ENCODE results near the gene PDLIM7.

The PDLIM7 gene

DNA sequence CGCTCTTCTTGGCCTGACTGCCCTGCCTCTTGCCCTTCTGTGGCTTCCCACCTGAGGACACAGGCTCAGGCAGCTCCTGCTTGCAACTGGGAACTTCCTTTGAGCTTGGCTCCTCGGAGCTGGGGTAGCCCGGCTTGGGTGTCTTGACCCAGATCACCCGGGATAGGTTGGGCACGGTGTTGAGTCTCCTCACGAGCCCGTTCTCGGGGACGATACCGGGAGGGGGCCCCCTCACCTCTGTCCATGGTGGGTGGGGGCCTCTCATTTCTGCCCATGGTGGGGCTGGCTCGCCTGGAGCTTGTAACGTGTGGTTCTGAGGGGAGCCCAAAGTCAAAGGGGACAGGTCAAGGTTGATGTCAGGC is 27.1 kb upstream of the PDLIM7 start:
- DNase-seq = no peak

DNA sequence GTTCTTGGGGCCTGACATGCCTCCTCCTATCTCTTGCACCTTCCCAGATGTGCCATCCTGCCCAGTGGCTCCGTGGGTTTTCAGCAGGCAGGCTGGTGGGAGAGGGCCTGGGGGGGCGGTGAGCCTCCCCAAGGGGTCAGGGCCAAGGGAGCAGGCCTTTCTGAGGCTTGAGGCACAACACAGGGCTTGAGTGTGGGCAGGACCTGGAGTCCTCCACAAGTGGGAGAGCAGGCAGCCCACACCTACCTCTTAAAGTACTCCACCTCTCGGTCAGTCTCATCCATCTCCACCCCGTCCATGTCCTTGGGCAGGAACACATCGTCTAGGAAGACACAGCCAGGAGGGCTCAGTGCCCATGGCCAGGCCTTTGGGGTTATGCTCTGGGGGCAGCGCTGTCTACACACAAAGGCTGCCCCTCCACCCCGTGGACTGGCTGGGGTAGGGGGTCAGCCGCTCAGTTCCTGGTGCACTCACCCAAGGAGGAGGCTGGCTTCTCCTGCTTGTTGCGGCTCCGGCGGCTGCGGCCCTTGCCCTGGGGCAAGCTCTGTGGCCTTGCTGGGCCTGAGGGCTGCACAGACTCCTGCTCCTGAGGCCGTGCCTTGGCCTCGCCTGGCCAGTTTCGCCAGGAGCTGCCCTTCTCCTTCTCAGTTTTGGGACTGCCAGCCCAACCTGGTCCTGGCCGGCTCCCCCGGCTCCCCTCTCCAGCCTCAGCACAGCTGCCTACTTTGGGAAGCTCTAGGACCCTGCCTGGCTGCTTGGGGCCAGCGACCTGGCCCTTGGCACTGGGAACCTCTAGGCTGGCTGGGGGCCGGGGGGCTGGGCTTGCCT is 26.5 kb upstream of the PDLIM7 start:
- no peak for DNase-seq

DNA sequence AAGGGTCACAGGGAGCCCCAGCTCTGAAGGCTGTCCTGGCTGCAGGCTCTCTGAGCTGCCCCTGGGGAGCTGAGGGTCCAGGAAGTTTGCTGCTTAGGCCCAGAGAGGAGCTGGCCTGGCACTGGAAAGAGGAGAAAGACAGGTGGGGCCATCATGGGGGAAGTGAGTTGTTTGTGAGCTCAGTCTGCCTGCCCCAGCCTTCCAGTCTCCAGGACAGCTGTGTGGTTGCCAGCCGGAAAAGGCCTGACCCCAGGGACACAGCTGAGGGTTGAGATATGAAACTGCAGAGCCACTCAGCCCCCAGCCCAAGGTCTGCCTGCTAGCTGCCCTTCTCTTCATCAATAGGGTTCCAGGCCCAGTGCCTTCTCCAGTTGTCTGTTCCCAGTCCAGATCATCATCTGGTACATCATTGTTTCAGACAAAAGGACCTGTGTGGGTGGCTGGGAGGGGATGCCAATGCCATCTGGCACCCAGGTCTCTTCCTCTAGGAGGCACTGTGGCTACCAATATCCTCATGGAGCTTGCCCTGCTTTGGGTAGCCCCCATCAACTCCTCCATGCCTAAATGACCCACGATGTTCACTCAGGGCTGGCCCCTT is 23.6 kb upstream of the PDLIM7 start:
- no peak for DNase-seq

DNA sequence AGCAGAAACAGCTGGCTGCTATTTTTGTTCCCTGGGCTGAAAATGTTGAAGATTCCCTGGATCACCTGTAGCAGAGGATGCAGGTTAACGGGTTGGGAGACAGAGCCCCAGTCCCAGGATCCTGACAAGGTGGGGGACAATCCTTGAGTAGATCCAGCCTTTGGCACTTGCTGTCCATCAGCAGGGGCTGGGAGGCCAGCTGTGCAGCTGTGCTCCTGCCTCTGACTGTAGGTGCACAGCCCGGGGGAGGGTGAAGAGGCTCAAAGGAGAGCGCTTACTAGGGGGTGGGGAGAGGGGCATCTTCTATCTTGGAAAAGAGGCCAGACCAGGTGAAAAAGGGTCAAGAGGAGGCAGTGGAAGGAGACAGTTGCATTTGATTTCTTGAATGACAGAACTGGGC is 22.9 kb upstream of the PDLIM7 start:
- DNase-seq = no peak

DNA sequence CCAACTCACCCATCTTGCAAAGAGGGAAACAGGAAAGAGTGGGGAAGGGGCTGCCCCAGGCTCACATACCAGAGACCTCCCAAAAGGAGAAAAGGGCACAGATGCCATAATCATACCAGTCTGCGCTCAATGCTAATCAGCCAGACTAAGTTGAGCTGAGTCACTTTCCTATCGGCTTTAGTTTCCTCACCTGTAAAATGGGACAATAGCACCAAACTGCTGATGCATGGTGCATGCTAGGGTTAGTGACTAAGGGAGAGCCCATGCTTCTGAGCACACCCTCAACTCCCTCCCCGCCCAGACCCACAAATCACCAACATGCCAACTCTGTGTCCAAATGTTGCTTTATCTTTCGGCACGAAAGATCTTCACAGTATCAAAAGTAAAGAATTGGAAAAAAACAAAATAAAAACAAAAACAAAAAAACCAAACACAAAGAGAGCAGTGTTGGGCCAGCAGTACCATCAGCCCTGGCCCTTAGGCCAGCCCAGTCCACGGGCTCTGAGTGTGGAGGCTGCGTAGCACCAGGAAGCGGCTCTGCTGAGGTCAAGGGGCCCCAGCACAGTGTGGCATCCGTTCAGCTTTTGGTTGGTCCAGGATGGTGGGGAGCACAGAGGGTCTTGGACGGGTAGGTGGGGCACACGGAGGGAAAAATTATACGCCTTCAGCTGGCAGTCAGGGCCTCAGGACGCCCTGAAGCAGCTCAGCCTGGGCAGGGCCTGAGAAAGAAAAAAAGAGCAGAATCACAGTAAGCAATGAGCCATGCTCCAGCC is 22.2 kb upstream of the PDLIM7 start:
- no peak for DNase-seq

DNA sequence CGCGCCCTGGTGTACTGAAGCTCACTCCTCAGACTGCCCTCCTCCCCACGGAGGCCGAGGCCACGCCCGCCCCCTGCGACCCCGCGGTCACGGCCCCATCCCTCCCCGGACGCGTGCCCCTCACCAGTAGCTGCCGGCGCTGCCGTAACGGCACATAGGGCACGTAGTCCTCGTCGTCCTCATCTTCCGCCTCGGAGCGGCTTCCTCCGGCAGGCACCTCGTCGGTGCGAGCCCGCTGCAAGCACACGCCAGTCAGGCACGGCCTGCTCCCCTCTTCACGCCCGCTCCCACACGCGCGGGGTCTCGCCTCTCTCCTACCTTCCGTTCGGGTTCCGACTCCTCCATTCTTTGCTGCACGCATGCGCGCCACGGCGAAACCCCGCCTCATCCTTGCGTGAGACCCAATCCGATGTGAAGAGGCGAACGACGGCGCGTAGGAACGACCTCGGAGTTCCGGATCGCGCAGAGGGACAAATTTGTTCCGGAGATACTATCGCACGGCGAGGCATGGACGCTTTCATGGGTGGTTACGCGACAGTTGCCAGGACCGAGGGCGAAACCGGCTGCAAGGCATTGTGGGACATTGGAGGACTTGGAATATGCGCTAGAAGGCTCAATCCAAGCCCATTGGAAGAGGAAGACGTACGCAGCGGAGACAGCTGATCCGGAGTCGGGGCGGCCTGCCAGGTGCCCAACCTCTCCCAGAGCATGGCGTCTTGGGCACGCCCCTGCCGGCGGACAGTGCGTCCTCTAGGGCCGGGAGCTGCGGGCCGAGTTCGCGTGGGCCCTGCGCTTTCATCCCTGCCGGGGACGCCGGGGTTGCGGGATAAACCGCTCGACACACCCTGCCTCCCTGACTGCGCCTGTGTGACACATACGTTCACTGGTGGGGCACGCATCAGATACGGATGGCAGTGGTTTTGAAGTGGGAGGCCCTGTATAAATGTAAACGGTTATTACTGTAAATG is 19.5 kb upstream of the PDLIM7 start, which contains the start of gene DDX41:
DDX41 (minus strand) TSS at position 361 of the 968 bp plus-strand sequence; CDS start at position 345, 16 bp downstream.
- DNase-seq = peak; percentile 97

DNA sequence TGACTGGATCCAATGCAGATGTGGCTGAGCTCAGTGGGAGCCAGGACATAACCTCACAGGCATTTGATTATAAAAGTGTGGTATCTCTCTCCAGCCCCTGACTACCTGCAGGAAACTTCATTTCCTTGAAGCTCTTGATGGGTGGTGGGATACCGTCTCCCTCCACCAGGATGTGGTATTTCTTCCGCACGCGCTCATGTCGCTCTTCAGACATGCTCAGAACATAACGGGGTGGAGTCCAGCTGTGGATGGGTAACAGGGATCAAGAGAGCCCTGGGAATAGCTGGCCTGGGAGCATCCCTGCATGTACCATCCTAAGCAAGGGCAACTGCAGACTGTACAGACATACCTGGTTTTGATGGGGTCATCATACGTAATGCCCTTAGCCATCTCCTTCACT is 18.2 kb upstream of the PDLIM7 start:
- no peak for DNase-seq

DNA sequence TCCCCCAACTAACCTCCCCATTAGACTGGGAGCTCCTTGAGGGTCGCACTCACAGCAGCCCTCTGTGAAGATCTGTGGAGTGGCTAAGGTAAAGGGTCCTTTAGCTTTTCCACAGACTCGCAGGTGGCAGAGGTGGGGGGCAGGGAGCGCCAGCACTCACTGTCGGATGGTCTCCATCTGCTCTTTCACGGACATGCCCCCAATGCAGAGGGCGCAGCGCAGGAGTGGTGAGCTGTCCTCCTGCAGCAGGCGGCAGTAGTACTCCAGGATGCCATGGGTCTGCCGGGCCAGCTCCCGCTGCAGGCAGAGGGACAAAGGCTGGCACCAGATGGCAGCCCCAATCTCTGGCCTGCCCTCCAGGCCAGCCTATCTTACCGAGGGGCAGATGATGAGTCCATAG is 17.1 kb upstream of the PDLIM7 start:
- no peak for DNase-seq

DNA sequence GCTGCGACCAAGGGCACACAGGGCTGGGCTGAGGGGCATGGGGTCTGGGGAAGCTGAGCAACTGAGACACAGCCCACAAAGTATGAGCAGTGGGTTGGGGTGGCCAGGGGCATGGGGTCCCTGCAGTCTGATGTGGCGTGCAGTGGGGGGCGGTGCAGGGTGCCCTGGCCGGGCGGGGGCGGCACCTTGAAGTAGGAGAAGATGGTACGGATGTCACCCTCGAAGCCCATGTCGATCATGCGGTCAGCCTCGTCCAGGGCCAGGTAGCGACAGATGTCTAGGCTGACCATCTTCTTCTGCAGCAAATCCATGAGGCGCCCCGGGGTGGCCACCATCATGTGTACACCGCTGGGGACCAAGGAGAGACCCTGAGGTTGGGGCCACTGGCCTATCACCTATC is 16.1 kb upstream of the PDLIM7 start:
- DNase-seq = no peak

DNA sequence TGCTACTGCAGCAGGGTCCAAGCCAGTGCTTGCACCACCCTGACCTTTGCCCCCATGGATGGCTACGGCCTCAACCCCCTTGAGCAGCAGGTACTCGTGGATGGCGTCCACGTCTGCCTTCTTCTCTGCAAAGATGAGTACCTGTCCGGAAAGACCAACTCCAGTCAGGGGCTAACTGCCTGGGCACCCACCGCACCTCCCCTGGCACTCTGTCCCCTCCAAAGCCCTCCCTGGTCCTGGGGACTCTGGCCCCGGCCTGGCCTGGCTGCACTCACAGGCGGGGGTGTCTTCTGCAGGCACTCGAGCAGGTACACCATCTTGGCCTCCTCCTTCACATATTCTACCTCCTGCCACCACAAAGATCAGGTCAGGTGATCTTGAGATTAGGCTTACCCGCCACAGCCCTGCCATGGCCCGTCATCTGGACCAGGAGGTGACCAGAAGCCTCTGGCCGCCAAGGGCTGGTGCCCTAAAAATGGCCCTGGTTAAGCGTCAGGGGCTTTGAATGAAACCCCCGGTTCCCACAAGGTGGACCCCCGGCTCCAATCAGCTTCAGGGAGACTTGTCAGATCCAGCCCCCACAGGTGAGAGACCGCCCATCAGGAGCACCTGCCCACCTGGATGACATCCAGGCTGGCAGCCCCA is 15.5 kb upstream of the PDLIM7 start:
- DNase-seq = no peak

DNA sequence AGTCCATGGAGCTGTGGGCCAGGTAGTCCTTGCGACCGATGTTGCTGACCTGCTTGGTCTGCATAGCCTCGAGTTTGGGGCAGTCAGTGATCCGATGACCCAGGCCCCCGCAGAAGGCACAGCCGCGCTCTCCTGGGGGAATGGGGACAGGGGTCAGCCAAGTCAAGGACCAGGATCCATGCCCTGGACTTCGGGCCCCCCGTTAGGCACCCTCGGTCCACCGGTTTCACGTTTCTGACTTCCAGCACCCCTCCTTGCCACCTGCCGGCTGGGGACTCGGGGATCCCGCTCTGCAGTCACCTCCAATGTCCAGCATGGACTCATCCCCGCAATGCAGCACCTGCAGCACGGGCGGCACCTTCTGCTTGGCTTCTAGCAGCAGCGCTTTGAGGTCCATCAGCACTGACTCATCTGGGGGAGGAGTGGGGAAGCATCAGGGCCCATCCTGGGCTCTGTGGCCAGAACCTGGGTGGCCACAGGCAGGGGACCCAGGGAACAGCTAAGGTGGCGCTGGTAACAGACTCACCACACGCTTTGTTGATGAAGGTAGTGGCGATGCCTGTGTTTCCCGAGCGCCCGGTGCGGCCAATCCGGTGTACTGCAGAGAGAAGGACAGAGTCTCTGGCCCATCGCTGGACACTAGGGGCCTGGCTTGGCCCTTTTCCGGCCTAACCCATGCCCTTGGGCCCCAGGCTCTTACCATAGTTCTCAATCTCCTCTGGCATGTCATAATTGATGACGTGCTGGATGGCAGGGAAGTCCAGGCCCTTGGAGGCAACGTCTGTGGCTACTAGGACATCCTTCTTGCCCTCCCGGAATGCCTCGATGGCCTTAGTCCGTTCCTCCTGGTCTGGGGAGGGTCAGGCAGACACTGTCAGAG is 14.6 kb upstream of the PDLIM7 start:
- no peak for DNase-seq

DNA sequence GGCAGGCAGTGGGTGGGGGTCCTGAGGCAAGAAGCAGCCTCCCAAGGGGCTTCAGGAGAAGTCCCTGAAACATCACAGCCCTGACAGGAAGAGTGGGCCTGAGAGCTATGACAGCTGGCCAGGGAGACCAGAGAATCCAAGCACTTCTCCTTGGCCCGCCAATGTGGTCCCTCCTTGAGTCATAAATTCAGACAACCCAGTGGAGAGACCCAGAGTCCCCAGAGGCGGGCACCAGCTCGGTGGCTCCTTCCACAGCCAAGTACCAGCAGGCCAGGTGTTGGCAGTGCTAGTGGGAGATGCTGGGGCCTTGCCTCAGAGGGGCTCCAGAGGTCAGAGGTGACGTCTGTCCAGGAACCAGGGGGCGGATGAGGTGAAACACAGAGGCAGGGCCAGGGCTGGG is 13.8 kb upstream of the PDLIM7 start:
- DNase-seq = no peak

DNA sequence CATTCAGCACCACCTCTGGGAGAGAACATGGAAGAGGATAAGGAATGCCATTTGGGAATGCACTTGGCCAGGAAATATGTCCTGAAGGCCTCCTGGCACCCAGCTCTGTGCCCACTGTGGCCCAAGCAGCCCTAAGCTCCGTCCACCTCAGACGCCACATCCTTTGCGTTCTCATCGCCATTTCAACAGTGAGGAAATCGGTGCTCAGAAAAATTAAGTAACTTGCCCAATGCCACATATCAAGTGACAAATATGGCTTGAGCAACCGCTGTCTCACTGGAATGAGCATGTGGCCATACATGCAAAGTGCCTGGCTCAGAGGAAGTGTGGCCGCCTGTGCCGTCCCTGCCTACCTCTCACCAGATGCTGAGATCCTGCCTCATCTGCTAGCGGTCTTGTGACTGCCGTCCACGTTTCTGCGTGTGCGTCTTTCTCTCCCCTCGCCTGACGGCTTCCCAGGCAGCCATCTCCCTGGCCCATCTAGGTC is 13.2 kb upstream of the PDLIM7 start:
- no peak for DNase-seq

DNA sequence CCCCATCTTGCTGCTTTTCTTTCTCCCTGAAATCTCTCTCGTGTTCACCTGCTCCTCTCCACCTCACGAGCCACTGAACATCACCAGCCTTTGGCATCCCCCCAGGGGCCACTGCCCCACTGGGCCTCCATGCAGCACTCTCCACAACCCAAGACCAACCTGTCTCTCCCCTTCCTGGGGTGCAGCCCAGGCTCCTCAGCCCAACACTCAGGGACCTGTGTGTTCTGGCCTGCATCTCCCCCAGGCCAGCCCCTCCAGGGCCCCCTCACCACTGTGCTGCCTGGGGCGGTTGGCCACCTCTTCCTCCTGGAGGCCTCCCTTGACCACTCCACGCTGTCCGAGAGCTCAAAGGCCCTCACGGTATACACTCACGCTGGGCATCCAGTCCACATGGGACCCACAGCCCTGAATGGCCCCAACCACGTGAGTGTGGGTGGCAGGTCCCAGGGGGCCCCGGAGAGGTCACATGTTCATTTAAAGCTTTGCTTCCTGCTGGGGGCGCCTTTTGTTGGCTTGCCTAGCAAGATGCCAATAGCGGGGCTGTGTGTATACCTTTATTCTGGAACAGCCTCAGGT is 12.7 kb upstream of the PDLIM7 start:
- DNase-seq = no peak

DNA sequence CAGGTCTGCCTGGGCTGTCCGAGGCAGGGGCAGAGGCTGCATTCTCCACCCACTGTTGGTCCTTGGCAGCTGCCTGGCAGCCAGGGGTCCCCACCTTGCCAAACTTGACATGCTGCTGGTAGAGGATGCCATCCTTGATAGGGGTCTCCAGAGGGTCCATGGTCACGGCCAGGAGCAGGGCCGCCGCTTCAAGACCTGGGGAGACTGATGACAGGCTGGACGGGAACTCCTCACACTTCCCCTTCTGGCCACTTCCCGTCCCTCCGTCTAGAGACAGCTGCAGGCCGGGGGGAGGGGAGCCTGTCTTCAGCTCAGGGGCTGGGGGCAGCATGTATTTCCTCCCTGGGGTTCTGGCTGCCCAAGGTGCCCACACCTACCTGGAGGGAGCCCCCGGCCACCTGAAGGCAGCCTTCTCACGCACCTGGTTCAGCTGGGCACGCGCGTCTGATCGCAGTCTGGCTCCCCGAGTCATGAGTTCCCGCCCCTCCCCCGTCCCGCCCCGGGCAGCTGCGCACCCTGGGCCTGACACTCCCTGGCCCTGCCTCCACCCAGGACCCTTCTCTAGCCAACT is 12.1 kb upstream of the PDLIM7 start, which contains the start of gene DOK3:
DOK3 (minus strand) TSS at position 446 of the 571 bp plus-strand sequence; CDS start at position 160, 286 bp downstream.
- DNase-seq = no peak

DNA sequence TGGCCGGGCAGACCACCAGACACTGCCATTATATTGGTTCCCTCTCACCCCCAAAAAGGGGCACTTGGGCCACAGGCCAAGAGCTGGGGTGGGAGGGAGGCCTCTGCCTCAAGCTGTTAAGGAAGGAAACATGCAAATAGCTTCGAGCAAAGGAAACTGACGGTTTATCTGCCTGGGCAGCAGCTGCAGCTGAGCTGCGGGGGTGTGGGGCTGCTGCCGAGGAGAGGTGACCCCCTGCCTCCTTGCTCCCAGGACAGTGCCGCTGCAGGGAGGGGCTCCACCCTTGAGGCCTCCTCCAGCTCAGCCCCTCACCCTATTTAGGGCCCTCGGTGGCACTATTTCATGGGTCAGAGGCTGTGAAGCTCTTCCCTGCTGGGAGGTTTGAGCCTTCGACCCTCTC is 11.4 kb upstream of the PDLIM7 start:
- DNase-seq = no peak

DNA sequence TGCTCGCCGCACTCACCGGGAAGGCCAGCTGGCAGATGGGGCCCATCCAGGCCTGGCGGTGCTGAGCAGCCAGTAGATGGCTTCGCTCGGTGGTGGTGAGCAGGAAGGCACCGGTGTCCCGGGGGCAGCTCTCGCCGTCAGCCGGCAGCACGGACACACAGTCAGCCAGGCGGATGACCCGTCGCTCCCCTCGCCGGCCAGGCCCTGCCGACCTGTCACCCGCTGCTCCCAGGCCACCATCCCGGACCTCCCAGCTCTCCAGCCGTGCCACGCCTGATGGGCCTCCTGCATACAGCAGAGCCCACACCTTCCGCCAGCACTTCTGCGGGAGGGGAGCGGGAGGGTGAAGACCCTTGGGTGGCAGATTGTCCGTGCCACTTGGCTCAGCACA is 10.8 kb upstream of the PDLIM7 start:
- no peak for DNase-seq

DNA sequence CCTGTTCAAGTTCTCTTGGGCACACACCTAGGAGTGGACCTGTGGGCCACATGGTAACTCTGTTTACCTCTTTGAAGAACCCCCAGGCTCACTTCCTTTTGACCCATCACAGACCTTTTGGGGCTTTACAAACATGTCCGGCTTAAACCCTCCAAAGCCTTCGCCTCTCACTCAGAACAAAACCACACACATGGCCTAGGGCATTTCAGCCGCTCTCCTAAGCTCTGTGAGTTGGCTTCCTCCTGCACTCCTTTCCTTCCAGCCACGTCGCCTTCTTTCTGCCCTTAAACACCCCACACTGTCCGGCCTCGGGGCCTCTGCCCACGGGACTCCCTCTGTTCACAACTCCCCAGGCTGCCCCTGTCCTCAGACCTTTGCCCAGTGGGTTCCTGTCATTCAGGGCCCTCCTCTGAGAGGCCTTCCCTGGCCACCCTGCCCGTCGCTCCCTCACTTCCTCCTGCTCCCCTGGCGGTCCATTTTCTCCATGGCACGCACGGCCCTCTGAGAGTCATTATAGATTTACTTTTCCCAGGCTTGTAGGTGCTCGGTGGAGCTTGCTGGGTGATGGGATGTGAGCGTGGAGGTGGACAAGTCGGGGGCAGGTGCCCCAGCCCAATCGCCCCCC is 10.3 kb upstream of the PDLIM7 start:
- DNase-seq = no peak

DNA sequence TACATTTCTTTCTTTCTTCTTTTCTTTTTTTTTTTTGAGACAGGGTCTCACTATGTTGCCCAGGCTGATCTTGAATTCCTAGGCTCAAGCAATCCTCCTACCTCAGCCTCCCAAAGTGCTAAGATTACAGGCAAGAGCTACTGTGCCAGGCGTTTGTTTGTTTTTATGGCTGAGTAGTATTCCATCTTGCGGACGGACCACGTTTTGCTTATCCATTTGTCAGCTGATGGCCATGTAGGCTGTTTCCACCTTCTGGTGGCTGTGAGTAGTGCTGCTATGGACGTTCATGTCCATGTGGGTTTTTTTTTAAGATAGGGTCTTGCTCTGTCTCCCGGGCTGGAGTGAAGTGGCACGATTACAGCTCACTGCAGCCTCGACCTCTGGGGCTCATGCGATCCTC is 9.8 kb upstream of the PDLIM7 start:
- no peak for DNase-seq

DNA sequence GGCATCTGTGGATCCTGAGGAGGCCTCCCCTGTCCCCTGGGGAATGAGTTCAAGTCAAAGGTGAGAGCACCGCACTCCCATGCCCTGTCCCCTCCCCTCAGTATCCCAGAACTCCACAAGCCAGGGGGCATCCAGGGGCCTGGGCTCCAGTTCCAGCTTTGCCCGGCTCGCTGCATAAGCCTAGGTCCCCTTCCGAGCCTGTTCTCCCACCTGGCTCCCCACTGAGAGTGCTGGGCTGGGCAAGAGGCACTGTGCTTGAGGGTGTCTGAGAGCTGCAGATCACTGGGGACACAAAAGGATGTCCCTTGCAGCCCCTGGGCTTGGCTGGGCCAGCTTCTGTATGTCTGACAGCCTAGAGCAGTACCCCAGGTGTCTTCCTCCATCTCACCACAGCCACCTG is 7.7 kb upstream of the PDLIM7 start:
- no peak for DNase-seq

All from CD4-positive, alpha-beta T cell treated with Interleukin-10 for 1 hour (primary cell).